Neural cell (in vitro differentiated cells): ENCODE data around the gene SPRR3. TPM values are rescaled to one million over a fixed set of nuclear protein-coding genes. Genes with fewer than 3 reads are reported as not detected.

ENCODE experiments used
- H2AFZ ChIP-seq: fragments of 200-600, 300-800 bp; sonication (generic), shearing (Covaris generic); 2 replicates; pipeline ENCODE4 v1.6.0; 2014; ENCODE audit warnings: low read depth, mild to moderate bottlenecking, antibody characterized with exemption, low read length, moderate library complexity
- H3F3A ChIP-seq: fragments of 200-600 bp; shearing (Covaris generic); 2 replicates; pipeline ENCODE4 v1.6.1; 2016; ENCODE audit warnings: mild to moderate bottlenecking, moderate library complexity, mixed read lengths, antibody characterized with exemption, low read length; ENCODE audit not compliant: insufficient read depth, poor library complexity, severe bottlenecking
- H3K27ac ChIP-seq: fragments of 200-600, 300-800 bp; sonication (generic), shearing (Covaris generic); 2 replicates; pipeline ENCODE4 v1.5.1; 2014; ENCODE audit warnings: mild to moderate bottlenecking, low read length, moderate library complexity
- H3K27me3 ChIP-seq: fragments of 300-800, 200-600 bp; sonication (generic), shearing (Covaris generic); 2 replicates; pipeline ENCODE4 v1.6.0; 2014; ENCODE audit warnings: mild to moderate bottlenecking, low read depth, low read length, moderate library complexity; ENCODE audit not compliant: insufficient read depth
- H3K36me3 ChIP-seq: fragments of 300-800, 200-600 bp; sonication (generic), shearing (Covaris generic); 2 replicates; pipeline ENCODE4 v1.5.1; 2014; ENCODE audit warnings: mild to moderate bottlenecking, antibody characterized with exemption, low read length, moderate library complexity; ENCODE audit not compliant: insufficient read depth
- H3K4me2 ChIP-seq: fragments of 300-800, 200-600 bp; sonication (generic), shearing (Covaris generic); 2 replicates; pipeline ENCODE4 v1.6.0; 2014; ENCODE audit warnings: mild to moderate bottlenecking, low read length
- H3K4me3 ChIP-seq: fragments of 300-800, 200-600 bp; sonication (generic), shearing (Covaris generic); 2 replicates; pipeline ENCODE4 v1.5.1; 2014; ENCODE audit warnings: mild to moderate bottlenecking, low read length, moderate library complexity
- H3K79me2 ChIP-seq: fragments of 200-600 bp; shearing (Covaris generic); replicated peaks from 2 replicates; pipeline ENCODE4 v1.6.0; 2014; ENCODE audit warnings: mild to moderate bottlenecking, low read length, moderate library complexity; ENCODE audit not compliant: insufficient read depth
- H3K9ac ChIP-seq: fragments of 300-800, 200-600 bp; sonication (generic), shearing (Covaris generic); 2 replicates; pipeline ENCODE4 v1.6.1; 2016; ENCODE audit warnings: mild to moderate bottlenecking, low read length, mixed read lengths
- H3K9me2 ChIP-seq: fragments of 200-600 bp; shearing (Covaris generic); 2 replicates; pipeline ENCODE4 v1.6.1; 2016; ENCODE audit warnings: mild to moderate bottlenecking, low read length, mixed read lengths; ENCODE audit not compliant: insufficient read depth
- H3K9me3 ChIP-seq: fragments of 200-600, 300-800 bp; sonication (generic), shearing (Covaris generic); 2 replicates; pipeline ENCODE4 v1.6.1; 2016; ENCODE audit warnings: mild to moderate bottlenecking, mixed run types, low read length, moderate library complexity, mixed read lengths
- H4K20me1 ChIP-seq: fragments of 200-600 bp; shearing (Covaris generic); 2 replicates; pipeline ENCODE4 v1.6.1; 2016; ENCODE audit warnings: mild to moderate bottlenecking, mixed run types; ENCODE audit not compliant: insufficient read depth
- EP300 ChIP-seq: fragments of 450-650 bp; conservative IDR thresholded peaks from 2 replicates; pipeline ENCODE4 v1.6.1; 2014; ENCODE audit warnings: antibody characterized with exemption, mild to moderate bottlenecking, moderate library complexity; ENCODE audit not compliant: poor library complexity, severe bottlenecking
- EZH2 ChIP-seq: fragments of 200-600, 300-800 bp; shearing (Covaris generic), sonication (generic); IDR thresholded peaks from 2 replicates; pipeline ENCODE4 v1.6.1; 2014; ENCODE audit warnings: antibody characterized with exemption, low read length, borderline replicate concordance, mild to moderate bottlenecking; ENCODE audit not compliant: insufficient read depth, poor library complexity, severe bottlenecking
- MXI1 ChIP-seq: fragments of 450-650 bp; conservative IDR thresholded peaks from 2 replicates; pipeline ENCODE4 v1.6.1; 2014; ENCODE audit warnings: antibody characterized with exemption, mild to moderate bottlenecking; ENCODE audit not compliant: poor library complexity, severe bottlenecking
- POLR2AphosphoS5 ChIP-seq: IDR thresholded peaks from 2 replicates; pipeline ENCODE4 v1.6.1; 2012
- RAD21 ChIP-seq: fragments of 450-650 bp; conservative IDR thresholded peaks from 2 replicates; pipeline ENCODE4 v1.6.1; 2014; ENCODE audit warnings: antibody characterized with exemption, mild to moderate bottlenecking, moderate library complexity
- SMC3 ChIP-seq: fragments of 450-650 bp; conservative IDR thresholded peaks from 2 replicates; pipeline ENCODE4 v1.6.1; 2014; ENCODE audit warnings: antibody characterized with exemption, mild to moderate bottlenecking, moderate library complexity; ENCODE audit not compliant: poor library complexity
- TAF1 ChIP-seq: IDR thresholded peaks from 2 replicates; pipeline ENCODE4 v1.6.1; 2012; ENCODE audit warnings: low read depth
- polyA plus RNA-seq: library from polyadenylated mRNA; depleted of rRNA; stranded (reverse); fragments of >200 nt; gene quantifications from 2 replicates; pipeline ENCODE4 v1.2.3, GENCODE V29; 2014
- TF ChIP-seq, protein P1 (sequence below): IDR thresholded peaks from 2 replicates; pipeline ENCODE4 v1.6.1; 2012; ENCODE audit warnings: borderline replicate concordance
- TF ChIP-seq, protein P2 (sequence below): fragments of 450-650 bp; IDR thresholded peaks from 2 replicates; pipeline ENCODE4 v1.5.1; 2014; ENCODE audit warnings: antibody characterized with exemption, mild to moderate bottlenecking, moderate library complexity; ENCODE audit not compliant: poor library complexity, severe bottlenecking

The SPRR3 gene
- polyA plus RNA-seq, 1 donor from 2014 or later = not detected

DNA sequence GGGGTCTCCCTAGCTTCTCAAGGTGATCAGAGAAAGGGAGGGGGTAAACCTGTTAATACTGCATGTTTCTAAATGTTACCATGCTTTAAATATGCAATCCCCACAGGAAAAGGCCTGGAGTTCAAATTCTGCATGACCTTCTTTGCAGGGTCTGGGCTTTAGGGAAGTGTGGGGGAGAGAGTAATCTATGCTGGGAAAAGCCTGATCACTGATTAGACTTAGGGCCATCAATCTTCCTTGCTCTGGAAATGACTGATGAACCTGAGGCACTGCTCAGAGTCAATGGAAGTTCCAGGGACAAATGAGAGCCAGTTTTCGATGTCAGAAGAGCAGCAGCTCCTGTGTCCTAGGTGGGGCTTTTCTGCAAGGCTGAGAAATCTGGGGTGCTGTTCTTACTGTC, 20.9 kb upstream of the SPRR3 start:
- no peaks in the 10 kb centered on the region for H3K36me3 ChIP-seq
- H4K20me1 ChIP-seq = no peaks in the 10 kb centered on the region
- H3F3A ChIP-seq = no peaks in the 10 kb centered on the region
- H3K27ac ChIP-seq = no peak overlapping the region
- H3K9me3 ChIP-seq = no peaks in the 10 kb centered on the region
- TF ChIP-seq POLR2AphosphoS5 (no peak), EZH2 (no peak), SMC3 (no peak), RAD21 (no peak), TAF1 (no peak), EP300 (no peak), MXI1 (no peak)
- TF ChIP-seq, protein P1, sequence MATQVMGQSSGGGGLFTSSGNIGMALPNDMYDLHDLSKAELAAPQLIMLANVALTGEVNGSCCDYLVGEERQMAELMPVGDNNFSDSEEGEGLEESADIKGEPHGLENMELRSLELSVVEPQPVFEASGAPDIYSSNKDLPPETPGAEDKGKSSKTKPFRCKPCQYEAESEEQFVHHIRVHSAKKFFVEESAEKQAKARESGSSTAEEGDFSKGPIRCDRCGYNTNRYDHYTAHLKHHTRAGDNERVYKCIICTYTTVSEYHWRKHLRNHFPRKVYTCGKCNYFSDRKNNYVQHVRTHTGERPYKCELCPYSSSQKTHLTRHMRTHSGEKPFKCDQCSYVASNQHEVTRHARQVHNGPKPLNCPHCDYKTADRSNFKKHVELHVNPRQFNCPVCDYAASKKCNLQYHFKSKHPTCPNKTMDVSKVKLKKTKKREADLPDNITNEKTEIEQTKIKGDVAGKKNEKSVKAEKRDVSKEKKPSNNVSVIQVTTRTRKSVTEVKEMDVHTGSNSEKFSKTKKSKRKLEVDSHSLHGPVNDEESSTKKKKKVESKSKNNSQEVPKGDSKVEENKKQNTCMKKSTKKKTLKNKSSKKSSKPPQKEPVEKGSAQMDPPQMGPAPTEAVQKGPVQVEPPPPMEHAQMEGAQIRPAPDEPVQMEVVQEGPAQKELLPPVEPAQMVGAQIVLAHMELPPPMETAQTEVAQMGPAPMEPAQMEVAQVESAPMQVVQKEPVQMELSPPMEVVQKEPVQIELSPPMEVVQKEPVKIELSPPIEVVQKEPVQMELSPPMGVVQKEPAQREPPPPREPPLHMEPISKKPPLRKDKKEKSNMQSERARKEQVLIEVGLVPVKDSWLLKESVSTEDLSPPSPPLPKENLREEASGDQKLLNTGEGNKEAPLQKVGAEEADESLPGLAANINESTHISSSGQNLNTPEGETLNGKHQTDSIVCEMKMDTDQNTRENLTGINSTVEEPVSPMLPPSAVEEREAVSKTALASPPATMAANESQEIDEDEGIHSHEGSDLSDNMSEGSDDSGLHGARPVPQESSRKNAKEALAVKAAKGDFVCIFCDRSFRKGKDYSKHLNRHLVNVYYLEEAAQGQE = no peak
- TF ChIP-seq, protein P2, sequence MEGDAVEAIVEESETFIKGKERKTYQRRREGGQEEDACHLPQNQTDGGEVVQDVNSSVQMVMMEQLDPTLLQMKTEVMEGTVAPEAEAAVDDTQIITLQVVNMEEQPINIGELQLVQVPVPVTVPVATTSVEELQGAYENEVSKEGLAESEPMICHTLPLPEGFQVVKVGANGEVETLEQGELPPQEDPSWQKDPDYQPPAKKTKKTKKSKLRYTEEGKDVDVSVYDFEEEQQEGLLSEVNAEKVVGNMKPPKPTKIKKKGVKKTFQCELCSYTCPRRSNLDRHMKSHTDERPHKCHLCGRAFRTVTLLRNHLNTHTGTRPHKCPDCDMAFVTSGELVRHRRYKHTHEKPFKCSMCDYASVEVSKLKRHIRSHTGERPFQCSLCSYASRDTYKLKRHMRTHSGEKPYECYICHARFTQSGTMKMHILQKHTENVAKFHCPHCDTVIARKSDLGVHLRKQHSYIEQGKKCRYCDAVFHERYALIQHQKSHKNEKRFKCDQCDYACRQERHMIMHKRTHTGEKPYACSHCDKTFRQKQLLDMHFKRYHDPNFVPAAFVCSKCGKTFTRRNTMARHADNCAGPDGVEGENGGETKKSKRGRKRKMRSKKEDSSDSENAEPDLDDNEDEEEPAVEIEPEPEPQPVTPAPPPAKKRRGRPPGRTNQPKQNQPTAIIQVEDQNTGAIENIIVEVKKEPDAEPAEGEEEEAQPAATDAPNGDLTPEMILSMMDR = no peak
- no peaks in the 10 kb centered on the region for H3K27me3 ChIP-seq
- H3K4me3 ChIP-seq = no peak overlapping the region
- H3K79me2 ChIP-seq = no peaks in the 10 kb centered on the region
- no peak overlapping the region for H3K9ac ChIP-seq
- no peaks in the 10 kb centered on the region for H3K9me2 ChIP-seq
- no peak overlapping the region for H2AFZ ChIP-seq
- no peak overlapping the region for H3K4me2 ChIP-seq

DNA sequence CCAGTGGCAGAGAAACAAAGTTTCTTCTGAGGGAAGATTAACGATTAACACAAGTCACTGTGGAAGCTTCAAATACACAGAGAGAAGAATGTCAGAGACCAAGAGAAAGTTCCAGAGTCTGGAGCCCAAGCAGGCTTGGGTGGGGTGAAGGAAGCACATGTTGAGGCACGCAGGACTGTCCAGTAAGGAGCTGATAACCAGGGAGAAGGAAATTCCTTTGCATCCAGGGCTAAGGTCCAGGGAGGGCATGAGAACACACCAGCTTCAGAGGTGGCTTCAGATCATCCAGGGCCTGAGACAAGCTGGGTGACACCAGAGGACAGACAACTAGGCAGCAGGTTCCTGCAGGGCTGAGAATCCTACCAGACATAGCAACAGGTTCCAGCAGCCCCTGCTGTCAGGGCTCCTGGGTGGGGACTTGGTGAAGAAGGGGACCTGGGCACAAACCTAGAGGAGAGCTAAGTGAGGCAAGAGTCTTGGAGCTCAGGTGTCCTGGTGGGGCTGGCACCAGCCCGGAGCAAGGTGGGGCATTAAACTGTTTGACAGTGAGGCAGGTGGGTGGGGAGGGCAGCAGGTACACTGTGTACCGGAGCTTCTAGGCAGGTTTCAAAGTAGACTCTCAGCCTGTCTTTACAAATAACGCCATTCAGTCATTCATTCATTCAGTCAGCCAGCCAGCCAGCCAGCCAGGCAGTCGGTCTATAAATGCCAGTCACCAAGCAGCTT, 20.2 kb upstream of the SPRR3 start:
- no peaks in the 10 kb centered on the region for H3K36me3 ChIP-seq
- H3K9ac ChIP-seq = no peak overlapping the region
- H3K9me3 ChIP-seq = no peaks in the 10 kb centered on the region
- no peaks in the 10 kb centered on the region for H3K9me2 ChIP-seq
- no peak overlapping the region for H3K4me3 ChIP-seq
- no peak for TF ChIP-seq POLR2AphosphoS5
- TF ChIP-seq, protein P1 = no peak
- TF ChIP-seq EP300 = no peak
- TF ChIP-seq MXI1 = no peak
- TF ChIP-seq, protein P2 = no peak
- TF ChIP-seq SMC3 = no peak
- TF ChIP-seq EZH2 = no peak
- TF ChIP-seq RAD21 = no peak
- no peaks in the 10 kb centered on the region for H3F3A ChIP-seq
- H4K20me1 ChIP-seq = no peaks in the 10 kb centered on the region
- H3K27ac ChIP-seq = no peak overlapping the region
- H3K4me2 ChIP-seq = no peak overlapping the region
- no peak overlapping the region for H2AFZ ChIP-seq
- H3K27me3 ChIP-seq = no peaks in the 10 kb centered on the region
- H3K79me2 ChIP-seq = no peaks in the 10 kb centered on the region
